ENCODE results near the gene SDHAF3. TPM values are rescaled to one million over a fixed set of nuclear protein-coding genes. Genes with fewer than 3 reads are reported as not detected.

SDHAF3 gene
- total and polyA plus RNA-seq, 10 of the 15 experiments (the other 5 are each of a cell fraction or from before 2014, with no cell fraction given) = 24.3 to 124 (median 63.5) TPM

GRCh38 chr7:97218767-97219166, 101.3 kb downstream of the SDHAF3 start:
- DNase-seq (ENCODE audit: low read depth, low spot score) (no peak), ATAC-seq (no peak), FAIRE-seq (no peak)
- in situ Hi-C loops (cut with MboI) = no loop called here
- ChIA-PET POLR2A (no interaction called here), SMC1A (ENCODE audit: uncharacterized antibody, unreplicated experiment) (no interaction called here), RAD21 (ENCODE audit: unreplicated experiment) (no interaction called here), CTCF (no interaction called here)
- no peak overlapping the region for H3K4me3 ChIP-seq
- no peaks in the 10 kb centered on the region for H3K36me3 ChIP-seq (ENCODE audit: control insufficient read depth in 2 of 2, insufficient read depth in 2 of 2, low read length in 1 of 2)
- no TSS peak for BruUV-seq (replicated peaks)
- H3K4me1 ChIP-seq (ENCODE audit: control insufficient read depth, insufficient read depth, low read length) = no peaks in the 10 kb centered on the region
- no peaks in the 10 kb centered on the region for H3K9me3 ChIP-seq (replicated peaks; ENCODE audit: control insufficient read depth, insufficient read depth, low read length)
- no peaks in the 10 kb centered on the region for H4K20me1 ChIP-seq (ENCODE audit: control insufficient read depth, insufficient read depth)
- no peak overlapping the region for H3K4me2 ChIP-seq (ENCODE audit: control insufficient read depth, insufficient read depth)
- intact Hi-C loops (cut with micrococcal nuclease; ENCODE audit: unreplicated experiment) = no loop called here
- no peak overlapping the region for H3K9ac ChIP-seq (ENCODE audit: control insufficient read depth, insufficient read depth, low read length)
- no peak overlapping the region for H2AFZ ChIP-seq (ENCODE audit: control insufficient read depth, low read depth, low read length)
- no peaks in the 10 kb centered on the region for H3K79me2 ChIP-seq (ENCODE audit: control insufficient read depth, insufficient read depth, low read length)
- H3K27ac ChIP-seq (ENCODE audit: control insufficient read depth, insufficient read depth) = no peak overlapping the region
- H3K27me3 ChIP-seq (replicated peaks in 1 of 2; ENCODE audit: control insufficient read depth in 2 of 2, insufficient read depth in 2 of 2, low read length in 1 of 2) = no peaks in the 10 kb centered on the region
- no peak for TF ChIP-seq SPI1 (IDR thresholded peaks at IDR 0.05; ENCODE audit: borderline replicate concordance, insufficient read depth, low read depth, low read length)
- TF ChIP-seq EZH2 (IDR thresholded peaks at IDR 0.05; ENCODE audit: borderline replicate concordance, control insufficient read depth, low read depth, low read length) = no peak
- TF ChIP-seq E2F8 (IDR thresholded peaks at IDR 0.05; ENCODE audit: low read depth, partially characterized antibody) = no peak
- TF ChIP-seq CBX3 (IDR thresholded peaks at IDR 0.05; ENCODE audit: borderline replicate concordance, low read depth) = no peak
- TF ChIP-seq KAT2A (conservative IDR thresholded peaks at IDR 0.05; ENCODE audit: control insufficient read depth, low read depth, low read length) = no peak
- no peak for TF ChIP-seq REST (IDR thresholded peaks at IDR 0.05; ENCODE audit: low read depth, low read length)
- no peak for TF ChIP-seq NFYB (IDR thresholded peaks at IDR 0.05; ENCODE audit: insufficient read depth, low read depth, low read length)
- no peak for TF ChIP-seq SREBF1 (IDR thresholded peaks at IDR 0.05; ENCODE audit: low read length)
- TF ChIP-seq EED (IDR thresholded peaks at IDR 0.05; ENCODE audit: low read depth) = no peak
- TF ChIP-seq ZBED1 (IDR thresholded peaks at IDR 0.05; ENCODE audit: borderline replicate concordance) = no peak
- no peak for TF ChIP-seq MEF2A (IDR thresholded peaks at IDR 0.05; ENCODE audit: insufficient read depth, low read depth, low read length)
- TF ChIP-seq JUNB (IDR thresholded peaks at IDR 0.05) = no peak
- no peak for TF ChIP-seq TARDBP (IDR thresholded peaks at IDR 0.05; ENCODE audit: borderline replicate concordance)
- no peak for TF ChIP-seq DPF2 (IDR thresholded peaks at IDR 0.05)
- no peak for TF ChIP-seq E2F4 (IDR thresholded peaks at IDR 0.05; ENCODE audit: low read depth, low read length)
- no peak for TF ChIP-seq TAF1 (IDR thresholded peaks at IDR 0.05; ENCODE audit: borderline replicate concordance, low read depth, low read length)
- WGBS (ENCODE audit: insufficient coverage, insufficient replicate concordance, low lambda C conversion rate, missing lambda C conversion rate) = 22% methylated on average over 2 of the region's 2 CpGs

Measured in GM12878 (cell line).